CD4-positive, alpha-beta T cell treated with Interleukin-15 for 4 hours (primary cell): ENCODE results near the gene RASA3.
"Not testable (repeated sequence)": the region's sequence is repeated elsewhere in the genome, so short reads cannot be mapped to it uniquely, and the experiment has no call there.

Source experiments
- DNase-seq: peaks from one replicate; pipeline ENCODE4 v3.0.0-alpha.2; 2020; ENCODE audit warnings: low spot score

Gene RASA3

DNA sequence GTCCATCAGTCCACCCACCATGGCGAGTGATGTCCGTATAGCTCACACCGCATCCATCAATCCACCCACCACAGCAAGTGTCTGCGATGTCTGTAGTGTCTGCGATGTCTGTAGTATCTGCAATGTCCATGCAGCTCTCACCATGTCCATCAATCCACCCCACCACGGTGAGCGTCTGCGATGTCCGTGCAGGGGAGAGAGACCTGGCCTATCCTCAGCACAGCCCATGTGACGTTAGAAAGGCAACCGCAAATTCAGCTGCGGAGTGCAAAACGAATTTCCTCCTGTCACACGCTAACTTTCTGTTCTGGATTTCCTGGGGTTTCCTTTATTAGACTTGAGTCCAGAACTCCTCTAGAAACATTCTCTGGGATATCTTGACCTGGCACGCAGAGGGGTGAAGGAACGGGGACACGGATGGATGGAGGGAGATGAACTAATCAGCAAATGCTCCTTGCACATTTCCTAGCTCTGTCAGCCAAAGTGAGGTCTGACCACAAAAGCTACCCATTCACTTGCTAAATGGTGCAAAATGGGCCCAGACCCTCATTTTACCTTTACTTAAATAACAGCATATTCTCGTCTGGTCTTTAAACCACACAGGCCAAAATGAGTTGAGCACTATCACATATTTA, 18.3 kb downstream of the RASA3 start:
- DNase-seq, result no peak

DNA sequence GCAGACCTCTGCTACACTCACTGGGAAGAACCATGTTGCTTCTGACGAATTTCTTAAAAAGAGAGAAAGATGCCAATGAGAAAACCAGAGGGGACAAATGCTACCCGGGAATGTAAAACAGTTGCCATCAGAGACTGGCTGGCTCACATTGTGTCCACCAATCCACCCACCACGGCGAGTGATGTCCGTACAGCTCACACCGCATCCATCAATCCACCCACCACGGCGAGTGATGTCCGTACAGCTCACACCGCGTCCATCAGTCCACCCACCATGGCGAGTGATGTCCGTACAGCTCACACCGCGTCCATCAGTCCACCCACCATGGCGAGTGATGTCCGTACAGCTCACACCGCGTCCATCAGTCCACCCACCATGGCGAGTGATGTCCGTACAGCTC, 19.0 kb downstream of the RASA3 start:
- DNase-seq, result not testable (repeated sequence)

DNA sequence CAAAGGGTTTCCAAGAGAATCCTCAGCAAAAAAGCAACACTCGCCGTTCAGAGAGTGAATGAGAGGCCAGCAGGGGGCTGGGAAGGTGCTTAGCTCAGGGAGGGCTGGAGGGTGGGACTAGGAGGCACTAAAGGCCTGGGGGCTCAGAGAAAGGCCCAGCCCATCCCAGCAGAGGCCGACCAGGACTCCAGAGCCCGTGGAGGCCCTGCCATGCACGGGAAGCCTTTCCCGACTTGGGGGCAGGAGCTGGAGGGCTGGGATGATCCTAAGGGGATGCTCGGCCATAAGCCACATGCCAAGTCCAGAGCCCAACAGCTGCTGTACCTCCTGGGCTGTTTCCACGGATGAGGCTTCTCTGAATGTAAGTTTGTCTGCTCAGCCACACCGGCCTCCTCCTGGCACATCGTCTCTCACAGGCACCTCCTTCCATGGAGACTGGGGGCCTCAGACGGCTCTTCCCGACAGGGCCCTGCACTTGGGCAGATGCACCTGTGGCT, 19.5 kb downstream of the RASA3 start:
- no peak for DNase-seq

DNA sequence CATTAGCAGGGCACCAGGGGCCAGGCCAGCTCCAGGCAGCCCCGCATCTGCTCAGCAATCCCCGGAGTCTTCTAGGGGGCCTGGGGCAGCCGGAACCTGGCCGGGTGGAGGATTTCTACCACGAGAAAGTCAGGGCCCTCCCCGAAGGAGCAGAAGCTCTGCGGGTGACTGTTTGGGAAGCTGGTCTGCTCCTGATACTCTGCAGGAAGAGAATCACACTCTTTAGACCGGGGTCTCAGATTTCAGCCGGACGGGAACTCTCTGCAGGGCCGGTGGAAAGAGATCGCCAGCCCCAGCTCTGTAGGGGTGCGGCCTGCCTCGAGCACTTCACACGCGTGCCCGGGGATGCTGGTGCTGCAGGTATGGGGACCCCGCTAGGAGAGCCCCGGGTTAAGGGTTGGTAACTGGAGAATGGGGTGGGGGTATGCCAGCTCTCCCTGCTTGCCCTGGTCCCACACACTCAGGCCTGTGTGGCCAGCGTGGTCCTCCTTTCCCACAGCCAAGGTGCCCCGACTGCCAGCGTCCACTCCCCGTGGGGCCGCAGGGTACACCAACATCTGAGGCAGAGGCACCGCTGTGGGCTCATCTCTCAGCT, 20.1 kb downstream of the RASA3 start:
- DNase-seq, result no peak

DNA sequence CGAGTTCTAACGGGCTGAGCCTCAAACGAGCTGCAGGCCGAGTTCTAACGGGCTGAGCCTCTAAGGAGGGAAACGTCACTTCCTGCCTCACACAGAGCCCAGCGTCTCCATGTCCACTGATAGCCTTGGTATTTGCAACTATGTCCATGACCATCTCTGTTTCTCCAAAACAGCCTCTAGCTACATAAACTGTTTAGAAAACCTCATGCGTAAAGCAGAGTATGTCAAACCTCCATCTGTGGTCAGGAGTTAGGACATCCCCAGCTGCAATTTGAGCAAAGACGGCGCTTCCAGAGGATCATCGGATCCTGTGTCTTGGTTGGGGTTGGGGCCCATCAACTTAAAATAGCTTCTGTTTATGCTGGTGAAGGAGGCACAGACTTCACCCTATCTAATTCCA, 20.8 kb downstream of the RASA3 start:
- DNase-seq, result no peak

DNA sequence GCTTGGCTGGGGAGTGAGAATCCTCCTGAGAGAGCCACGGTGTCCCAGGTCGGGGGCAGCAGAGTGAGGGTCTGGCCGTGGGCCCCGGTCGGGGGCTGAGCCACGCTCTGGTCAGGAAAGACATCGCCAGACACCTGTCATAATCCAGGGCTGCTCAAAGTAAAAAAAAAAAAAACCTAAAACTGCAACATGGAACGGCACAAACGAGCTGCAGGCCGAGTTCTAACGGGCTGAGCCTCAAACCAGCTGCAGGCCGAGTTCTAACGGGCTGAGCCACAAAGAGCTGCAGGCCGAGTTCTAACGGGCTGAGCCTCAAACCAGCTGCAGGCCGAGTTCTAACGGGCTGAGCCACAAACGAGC, 21.6 kb downstream of the RASA3 start:
- not testable (repeated sequence) for DNase-seq

DNA sequence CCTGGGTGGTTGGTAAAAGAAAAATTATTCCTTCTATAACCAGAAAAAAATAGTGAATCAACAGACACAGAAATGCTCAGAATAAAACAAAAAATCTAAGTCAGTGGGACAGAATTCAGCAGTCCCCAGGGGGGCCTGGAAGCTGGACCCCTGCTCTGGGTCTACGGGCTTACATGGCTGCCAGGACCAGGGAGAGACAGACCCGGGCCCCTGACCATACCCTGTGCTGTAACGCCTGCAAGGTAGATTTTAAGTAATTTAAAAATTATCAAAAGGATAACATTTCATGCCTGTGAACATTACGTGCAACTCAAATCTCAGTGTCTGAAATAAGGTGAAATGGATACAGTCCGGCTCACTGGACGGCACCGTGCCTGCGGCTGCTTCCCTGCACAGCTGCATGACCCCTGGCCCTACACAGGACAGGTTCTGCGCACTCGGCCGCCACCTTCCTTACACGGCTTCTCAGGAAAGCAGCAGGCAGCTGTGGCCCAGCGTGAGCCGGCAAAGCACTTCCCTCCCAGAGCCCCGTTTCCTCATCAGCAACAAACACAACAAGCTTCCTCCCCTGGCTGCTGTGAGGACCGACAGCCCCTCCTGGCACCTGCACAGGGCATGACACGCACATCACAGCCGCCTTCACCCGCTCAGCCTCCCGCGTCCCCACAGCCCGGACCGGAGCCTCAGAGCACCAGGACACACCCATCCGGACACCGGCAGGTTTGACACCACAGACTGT, 22.2 kb downstream of the RASA3 start:
- DNase-seq, result peak; percentile 82

DNA sequence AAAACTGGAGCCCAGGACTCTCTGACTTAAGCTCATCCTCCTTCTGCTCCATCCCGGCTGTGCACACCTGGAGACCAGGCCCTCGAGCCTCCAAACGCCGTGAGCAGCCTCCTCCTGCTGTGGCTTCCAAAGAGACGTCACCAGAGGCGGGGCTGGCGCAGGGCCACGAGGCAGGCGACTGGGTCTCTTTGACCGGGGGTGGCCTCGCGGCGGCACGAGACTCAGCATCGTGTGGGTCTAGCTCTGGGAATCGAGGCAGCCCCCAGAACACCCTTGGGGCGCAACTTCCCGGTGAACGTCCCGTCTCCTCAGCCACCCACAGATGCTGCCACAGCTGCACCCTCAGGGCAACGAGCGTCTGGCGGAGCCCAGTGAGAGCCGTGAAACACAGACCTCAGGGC, 22.8 kb downstream of the RASA3 start:
- DNase-seq, result no peak

DNA sequence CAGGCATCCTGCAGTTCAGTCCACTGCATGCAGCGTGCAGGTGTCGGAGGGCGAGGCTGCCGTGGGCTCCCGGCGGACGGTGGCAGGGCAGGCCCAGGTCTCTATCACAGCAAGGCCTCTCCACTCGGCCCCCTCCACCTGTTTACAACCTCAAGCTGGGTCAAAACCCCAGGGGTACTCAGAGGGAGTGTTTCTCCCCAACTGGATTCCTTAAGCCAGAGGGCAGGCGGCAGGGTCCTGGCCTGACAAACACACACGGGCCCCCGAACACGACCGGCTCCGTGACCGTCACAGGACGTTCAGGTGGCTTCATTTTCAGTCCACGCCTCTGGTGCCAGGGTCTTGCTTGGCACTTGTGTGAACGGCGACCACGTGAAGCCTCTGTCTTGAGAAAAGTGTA, 23.5 kb downstream of the RASA3 start:
- no peak for DNase-seq

DNA sequence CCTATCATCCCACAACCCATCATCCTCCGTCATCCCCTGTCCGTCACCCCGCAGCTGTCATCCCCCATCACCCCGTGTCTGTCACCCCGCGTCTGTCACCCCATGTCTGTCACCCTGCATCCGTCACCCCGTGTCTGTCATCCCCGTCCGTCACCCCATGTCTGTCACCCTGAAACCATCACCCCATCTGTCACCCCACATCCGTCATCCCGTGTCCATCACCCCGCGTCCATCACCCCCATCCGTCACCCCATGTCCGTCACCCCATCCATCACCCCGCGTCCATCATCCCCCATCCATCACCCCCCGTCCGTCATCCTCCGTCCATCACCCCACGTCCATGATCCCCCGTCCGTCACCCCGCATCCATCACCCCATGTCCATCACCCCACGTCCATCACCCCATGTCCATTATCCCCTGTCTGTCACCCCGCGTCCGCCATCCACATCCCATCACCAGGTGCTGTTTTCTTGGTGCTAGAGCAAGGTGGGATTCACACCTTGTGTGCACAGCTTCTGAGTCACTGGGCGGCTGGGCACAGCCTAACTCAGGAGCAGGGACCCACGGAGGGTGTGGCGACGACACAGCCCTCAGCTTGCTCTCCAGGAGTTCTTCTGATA, 24.2 kb downstream of the RASA3 start:
- no peak for DNase-seq

DNA sequence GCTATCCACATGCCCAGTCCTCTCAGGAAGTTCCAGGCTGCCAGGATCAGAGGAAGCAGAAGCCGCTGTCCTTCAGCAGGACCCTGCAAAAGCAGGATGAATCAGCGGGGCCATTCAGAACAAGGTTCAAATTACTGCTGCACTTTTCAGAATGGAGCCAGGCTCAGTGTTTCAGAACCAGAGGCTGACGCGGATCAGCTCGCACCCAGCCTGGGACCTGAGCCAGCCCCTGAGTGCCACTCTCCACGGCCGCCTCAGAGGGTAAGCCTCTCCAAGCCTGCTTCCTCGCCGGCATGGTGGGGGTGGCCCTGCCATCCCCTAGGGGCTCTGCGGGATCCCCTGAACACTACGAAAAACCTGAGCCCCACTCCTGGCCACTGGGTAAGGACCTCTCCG, 24.7 kb downstream of the RASA3 start:
- DNase-seq, result no peak

DNA sequence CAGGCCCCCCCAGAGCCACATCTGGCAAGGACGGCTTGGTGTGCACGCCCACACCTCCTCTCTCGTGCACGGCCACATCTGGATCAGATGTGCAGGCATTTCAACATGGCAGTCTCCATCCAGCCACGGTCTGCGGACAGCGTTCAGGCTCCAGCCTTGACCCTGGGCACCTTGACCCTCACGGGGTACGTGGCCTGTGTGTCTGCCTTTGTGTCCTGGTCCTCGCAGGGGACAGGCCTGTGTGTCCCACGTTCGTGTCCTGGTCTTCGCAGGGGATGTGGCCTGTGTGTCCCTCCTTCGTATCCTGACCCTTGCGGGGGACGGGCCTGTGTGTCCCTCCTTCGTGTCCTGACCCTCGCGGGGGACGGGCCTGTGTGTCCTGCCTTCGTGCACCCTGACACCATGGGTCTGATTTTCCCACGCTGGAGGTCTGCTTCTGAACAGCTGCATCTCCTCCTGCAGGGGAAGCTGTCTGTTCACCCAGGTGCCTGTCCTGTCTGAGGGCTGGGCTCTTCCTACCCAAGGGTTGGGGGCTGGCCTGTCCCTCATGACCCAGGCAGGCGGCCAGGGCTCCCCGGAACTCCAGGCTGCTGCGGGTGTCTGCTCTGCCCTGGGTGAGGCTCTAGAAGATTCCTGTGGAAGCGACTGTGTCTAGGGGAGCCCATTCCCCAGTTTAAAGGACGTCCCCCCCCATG, 25.3 kb downstream of the RASA3 start:
- no peak for DNase-seq

DNA sequence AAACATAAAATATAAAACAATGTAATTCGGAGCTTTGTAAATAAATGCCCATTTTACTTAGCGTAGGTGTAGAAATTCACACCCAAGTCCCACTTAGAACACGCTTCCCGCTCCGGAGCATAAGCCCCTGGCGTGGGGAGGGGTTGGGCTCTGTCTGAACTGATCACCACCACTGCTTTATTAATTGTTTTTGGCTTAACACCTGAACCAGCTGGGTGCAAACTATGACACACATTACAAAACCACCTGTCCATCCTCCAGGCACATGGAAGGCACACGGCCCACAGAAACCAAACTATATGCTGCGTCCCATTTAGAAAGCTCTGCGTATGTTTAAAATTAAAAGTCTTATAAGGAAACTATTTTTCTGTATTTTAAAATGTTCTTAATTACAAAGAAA, 25.9 kb downstream of the RASA3 start:
- no peak for DNase-seq

DNA sequence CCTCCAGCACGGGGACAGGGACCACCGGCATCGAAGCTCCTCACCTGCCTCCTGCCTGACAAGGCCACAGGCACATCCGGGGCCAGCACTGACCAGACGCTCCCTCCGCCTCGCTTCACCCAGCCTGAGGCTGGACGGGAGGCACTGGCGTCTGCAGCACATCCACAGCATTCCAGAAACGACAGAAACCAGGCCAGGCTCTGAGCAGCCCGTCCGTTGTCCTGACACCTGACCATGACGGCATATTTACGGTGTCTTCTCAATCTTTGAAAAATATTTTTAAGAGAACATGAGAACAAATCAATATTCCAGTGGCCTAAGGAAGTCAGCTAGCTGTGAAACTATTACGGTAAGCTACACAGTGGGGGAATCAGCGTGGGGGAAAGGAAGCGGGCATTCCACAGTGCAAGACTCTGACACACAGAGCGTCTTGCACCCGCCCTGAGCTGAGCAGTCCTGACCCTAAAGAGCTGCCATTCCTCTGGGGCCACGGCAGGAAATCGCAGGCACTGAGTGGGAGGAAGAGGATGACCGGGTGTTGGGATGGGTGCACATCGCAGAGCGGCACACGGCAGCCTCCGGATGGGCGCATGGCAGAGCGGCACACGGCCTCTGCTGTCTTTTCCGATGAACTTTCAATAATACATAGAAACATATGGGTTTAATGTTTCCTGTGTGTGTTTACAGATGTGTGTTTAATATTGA, 26.8 kb downstream of the RASA3 start:
- DNase-seq, result no peak

DNA sequence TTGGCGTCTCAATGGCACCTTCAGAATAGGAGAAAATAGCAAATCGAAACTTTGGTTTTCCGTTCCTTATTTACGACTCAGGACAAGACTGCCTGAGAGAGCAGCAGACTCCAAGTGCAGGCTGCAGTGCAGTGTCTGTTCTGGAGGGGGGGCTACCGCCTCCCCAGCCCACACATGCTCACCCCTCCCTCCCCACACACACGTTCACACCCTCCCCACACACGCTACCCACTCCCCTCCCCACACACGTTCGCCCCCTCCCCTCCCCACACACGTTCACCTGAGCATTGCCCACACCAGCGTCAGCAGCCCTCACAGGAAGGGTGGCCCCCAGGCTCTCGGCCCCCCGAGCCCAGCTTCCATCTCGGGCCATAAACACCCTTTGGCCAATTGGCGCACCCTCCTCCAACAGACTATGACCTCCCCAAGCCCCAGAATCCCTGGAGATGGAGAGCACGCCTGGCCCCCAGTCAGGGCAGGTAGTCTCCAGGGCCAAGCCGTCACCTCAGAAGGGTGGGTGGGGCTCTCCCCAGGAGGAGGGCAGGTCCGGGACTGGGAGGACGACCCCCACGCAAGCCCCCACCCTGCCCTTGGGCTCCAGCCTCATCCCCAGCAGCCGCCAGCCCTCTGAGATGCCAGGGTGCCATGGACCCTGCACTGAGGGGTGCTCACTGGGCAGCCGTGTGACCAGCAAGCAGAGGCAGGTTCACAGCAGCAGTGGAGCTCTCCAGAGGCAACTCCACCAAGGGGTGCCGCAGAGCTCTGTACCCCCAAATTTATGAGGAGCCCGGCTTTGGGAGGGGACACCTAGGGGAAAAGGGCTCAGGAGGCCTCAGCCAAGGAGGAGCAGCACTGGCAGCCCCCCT, 27.5 kb downstream of the RASA3 start:
- no peak for DNase-seq

DNA sequence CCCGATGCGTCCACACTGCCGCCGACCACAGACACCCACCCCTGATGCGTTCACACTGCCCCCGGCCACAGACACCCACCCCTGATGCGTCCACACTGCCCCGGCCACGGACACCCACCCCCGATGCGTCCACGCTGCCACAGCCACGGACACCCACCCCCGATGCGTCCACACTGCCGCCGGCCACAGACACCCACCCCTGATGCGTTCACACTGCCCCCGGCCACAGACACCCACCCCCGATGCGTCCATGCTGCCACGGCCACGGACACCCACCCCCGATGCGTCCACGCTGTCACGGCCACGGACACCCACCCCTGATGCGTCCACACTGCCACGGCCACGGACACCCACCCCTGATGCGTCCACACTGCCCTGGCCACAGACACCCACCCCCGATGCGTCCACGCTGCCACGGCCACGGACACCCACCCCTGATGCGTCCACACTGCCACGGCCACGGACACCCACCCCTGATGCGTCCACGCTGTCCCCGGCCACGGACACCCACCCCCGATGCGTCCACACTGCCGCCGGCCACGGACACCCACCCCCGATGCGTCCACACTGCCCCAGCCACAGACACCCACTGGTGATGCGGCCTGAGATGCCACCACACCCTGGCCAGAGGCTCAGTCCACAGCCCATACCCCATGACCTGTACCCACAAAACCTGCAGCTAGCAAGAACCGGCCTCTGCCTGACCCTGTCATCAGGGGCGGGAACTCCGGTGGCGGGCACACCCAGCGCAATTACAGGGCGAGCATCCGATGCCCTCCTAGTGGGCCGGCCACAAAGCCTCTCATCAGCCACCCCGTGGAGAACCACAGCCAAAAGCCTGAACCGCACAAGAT, 28.4 kb downstream of the RASA3 start:
- DNase-seq, result no peak

DNA sequence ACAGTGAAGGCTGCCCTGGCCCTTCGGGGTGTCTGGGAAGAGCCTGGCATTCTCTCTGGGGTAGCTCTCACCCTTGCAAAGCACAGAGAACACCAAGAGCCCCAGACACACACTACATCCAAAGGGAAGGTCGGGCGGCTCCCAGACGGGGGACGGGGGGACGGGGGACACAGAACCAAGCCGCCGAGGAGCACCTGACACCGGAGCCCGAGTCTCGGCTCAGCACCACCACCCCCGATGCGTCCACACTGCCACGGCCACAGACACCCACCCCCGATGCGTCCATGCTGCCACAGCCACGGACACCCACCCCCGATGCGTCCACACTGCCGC, 29.2 kb downstream of the RASA3 start:
- not testable (repeated sequence) for DNase-seq

DNA sequence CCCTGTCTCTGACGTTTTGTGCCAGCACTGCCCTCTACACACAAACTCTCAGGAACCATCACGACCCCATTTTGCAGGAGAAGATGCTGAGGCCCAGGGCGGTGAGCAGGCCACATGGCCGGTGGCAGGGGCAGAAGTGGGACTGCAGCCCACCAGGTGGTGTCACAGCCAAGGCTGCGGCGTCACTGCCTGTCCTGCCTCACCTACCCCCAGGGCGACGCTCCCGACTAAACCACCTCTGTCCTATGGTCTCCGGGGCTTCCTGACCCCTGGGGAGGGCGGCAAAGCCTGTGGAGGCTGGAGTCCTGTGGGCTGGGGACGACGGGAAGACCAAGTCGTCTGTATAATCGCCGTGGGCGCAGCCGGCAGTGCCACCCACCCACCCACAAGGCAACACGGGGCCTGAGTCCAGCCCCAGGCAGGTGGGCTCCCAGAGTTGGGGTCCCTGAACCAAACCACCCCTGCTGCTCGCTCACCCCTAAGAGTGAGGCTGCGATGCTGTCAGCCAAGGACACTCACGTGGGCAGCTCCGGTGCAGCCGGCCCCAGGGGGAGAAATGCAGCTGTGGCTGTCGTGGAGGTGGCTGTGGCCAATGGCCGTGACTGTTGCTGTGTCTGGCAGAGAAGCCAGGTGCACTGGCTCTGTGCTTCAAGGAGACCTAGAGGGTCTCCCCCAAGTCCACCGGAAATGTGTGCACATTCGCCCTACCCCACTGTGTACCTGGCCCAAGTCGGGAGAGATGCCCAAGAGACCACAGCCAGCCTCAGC, 29.7 kb downstream of the RASA3 start:
- DNase-seq, result no peak

DNA sequence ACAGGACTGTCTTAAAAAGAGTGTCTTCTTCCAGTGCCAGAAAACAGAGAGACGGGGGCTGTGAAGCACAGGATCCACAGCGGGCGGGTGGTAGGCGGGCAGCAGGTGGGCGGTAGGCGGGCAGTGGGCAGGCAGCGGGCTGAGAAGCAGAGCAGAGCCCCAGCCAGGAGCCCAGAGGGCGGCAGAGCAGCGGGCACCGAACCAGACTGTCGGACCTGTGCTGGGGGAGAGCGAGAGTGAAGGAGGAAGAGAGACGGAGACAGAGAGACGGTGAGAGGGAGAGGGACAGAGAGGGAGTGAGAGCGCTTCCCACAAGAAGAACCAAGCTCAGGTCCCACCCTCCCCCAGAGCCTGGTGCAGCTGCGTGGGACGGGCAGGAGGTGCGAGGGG, 30.3 kb downstream of the RASA3 start:
- no peak for DNase-seq
